OCI-LY3 (cell line): ENCODE results near the gene MACROD2.

Source experiments
- CTCF ChIP-seq: fragments of 200-600, 300-600 bp; sonication (generic); IDR thresholded peaks from 2 replicates; pipeline ENCODE4 v1.5.1; 2014; ENCODE audit warnings: antibody characterized with exemption, low read length, low read depth
- EZH2phosphoT487 ChIP-seq: fragments of 200-600 bp; shearing (Covaris generic); IDR thresholded peaks from 2 replicates; pipeline ENCODE4 v1.6.1; 2018; ENCODE audit warnings: antibody characterized with exemption, mixed run types, low read depth

- no peak for TF ChIP-seq CTCF
- TF ChIP-seq EZH2phosphoT487: no peak
Measured at GRCh38 chr20:14914633-14915032, 919.3 kb downstream of the MACROD2 start.
